Breast epithelium (tissue), 3 donors: Measurements from ENCODE around the gene LTB4R2.
"Not testable (repeated sequence)": the region's sequence is repeated elsewhere in the genome, so short reads cannot be mapped to it uniquely, and the experiment has no call there.

Source experiments
- CTCF ChIP-seq, 3 donors: fragments of 450-650 bp; IDR thresholded peaks; one replicate each; pipeline ENCODE4 v1.5.1; 2016 to 2017; ENCODE audit warnings: antibody characterized with exemption in 3 of 3, mild to moderate bottlenecking in 3 of 3, moderate library complexity in 3 of 3
- POLR2A ChIP-seq: fragments of 450-650 bp; IDR thresholded peaks from one replicate; pipeline ENCODE4 v1.6.1; 2016; ENCODE audit warnings: antibody characterized with exemption, mild to moderate bottlenecking, moderate library complexity

GRCh38 chr14:24327914-24328313 is 18.0 kb downstream of the LTB4R2 start:
- peak in 2 of 3 donors; percentile 60 to 62 for TF ChIP-seq CTCF (IDR thresholded peaks at IDR 0.05)
- TF ChIP-seq POLR2A: not testable (repeated sequence)
